Loucy (cell line): Measurements from ENCODE around the gene DGKI.

Experiments
- H2AFZ ChIP-seq: fragments of 200-600 bp; sonication (generic); 2 replicates; pipeline ENCODE4 v1.6.0; 2016; ENCODE audit warnings: antibody characterized with exemption, mild to moderate bottlenecking, low read length, moderate library complexity
- H3F3A ChIP-seq: fragments of 200-600 bp; 2 replicates; pipeline ENCODE4 v1.6.0; 2016; ENCODE audit warnings: antibody characterized with exemption, low read depth, mild to moderate bottlenecking
- H3K27me3 ChIP-seq: fragments of 200-600 bp; sonication (generic); 2 replicates; pipeline ENCODE4 v1.6.1; 2014; ENCODE audit warnings: low read length, mild to moderate bottlenecking; ENCODE audit not compliant: insufficient read depth, poor library complexity, severe bottlenecking
- H3K36me3 ChIP-seq: fragments of 200-600 bp; sonication (generic); 2 replicates; pipeline ENCODE4 v1.6.1; 2016; ENCODE audit warnings: low read length; ENCODE audit not compliant: insufficient read depth
- H3K4me1 ChIP-seq: fragments of 200-600 bp; sonication (generic); 2 replicates; pipeline ENCODE4 v1.5.1; 2014; ENCODE audit warnings: low read length, mild to moderate bottlenecking; ENCODE audit not compliant: insufficient read depth, poor library complexity, severe bottlenecking
- H3K4me2 ChIP-seq: fragments of 200-600 bp; sonication (generic); 2 replicates; pipeline ENCODE4 v1.6.0; 2014; ENCODE audit warnings: antibody characterized with exemption, low read length, low read depth, mild to moderate bottlenecking; ENCODE audit not compliant: poor library complexity, severe bottlenecking
- H3K4me3 ChIP-seq: fragments of 200-600 bp; sonication (generic); 2 replicates; pipeline ENCODE4 v1.5.1; 2014; ENCODE audit warnings: low read length, mild to moderate bottlenecking, mixed read lengths; ENCODE audit not compliant: poor library complexity, severe bottlenecking
- H3K79me2 ChIP-seq: fragments of 200-600 bp; sonication (generic); 2 replicates; pipeline ENCODE4 v1.6.1; 2014; ENCODE audit warnings: low read length; ENCODE audit not compliant: insufficient read depth
- H3K9ac ChIP-seq: fragments of 200-600 bp; sonication (generic); 2 replicates; pipeline ENCODE4 v1.6.0; 2014; ENCODE audit warnings: mild to moderate bottlenecking, low read depth, low read length, moderate library complexity; ENCODE audit not compliant: poor library complexity, severe bottlenecking
- H3K9me2 ChIP-seq: fragments of 200-600 bp; sonication (generic); replicated peaks from 2 replicates; pipeline ENCODE4 v1.6.1; 2016; ENCODE audit warnings: low read depth, low read length, mixed read lengths
- H3K9me3 ChIP-seq: fragments of 200-600 bp; sonication (generic); 2 replicates; pipeline ENCODE4 v1.6.1; 2014; ENCODE audit warnings: mild to moderate bottlenecking, antibody characterized with exemption, low read length, low read depth; ENCODE audit not compliant: insufficient read depth
- H4K20me1 ChIP-seq: fragments of 200-600 bp; sonication (generic); 2 replicates; pipeline ENCODE4 v1.6.0; 2014; ENCODE audit warnings: antibody characterized with exemption, low read length, mild to moderate bottlenecking; ENCODE audit not compliant: insufficient read depth, poor library complexity, severe bottlenecking
- EZH2phosphoT487 ChIP-seq: fragments of 200-600 bp; IDR thresholded peaks from 2 replicates; pipeline ENCODE4 v1.6.1; 2018; ENCODE audit warnings: antibody characterized with exemption, mild to moderate bottlenecking, moderate library complexity, borderline replicate concordance
- TF ChIP-seq, protein P1 (sequence below): fragments of 200-600 bp; sonication (generic); conservative IDR thresholded peaks from 2 replicates; pipeline ENCODE4 v1.5.1; 2014; ENCODE audit warnings: mild to moderate bottlenecking, antibody characterized with exemption, low read length

DGKI gene

GRCh38 chr7:137545059-137545716 is 301.6 kb downstream of the DGKI start:
- TF ChIP-seq, protein P1, sequence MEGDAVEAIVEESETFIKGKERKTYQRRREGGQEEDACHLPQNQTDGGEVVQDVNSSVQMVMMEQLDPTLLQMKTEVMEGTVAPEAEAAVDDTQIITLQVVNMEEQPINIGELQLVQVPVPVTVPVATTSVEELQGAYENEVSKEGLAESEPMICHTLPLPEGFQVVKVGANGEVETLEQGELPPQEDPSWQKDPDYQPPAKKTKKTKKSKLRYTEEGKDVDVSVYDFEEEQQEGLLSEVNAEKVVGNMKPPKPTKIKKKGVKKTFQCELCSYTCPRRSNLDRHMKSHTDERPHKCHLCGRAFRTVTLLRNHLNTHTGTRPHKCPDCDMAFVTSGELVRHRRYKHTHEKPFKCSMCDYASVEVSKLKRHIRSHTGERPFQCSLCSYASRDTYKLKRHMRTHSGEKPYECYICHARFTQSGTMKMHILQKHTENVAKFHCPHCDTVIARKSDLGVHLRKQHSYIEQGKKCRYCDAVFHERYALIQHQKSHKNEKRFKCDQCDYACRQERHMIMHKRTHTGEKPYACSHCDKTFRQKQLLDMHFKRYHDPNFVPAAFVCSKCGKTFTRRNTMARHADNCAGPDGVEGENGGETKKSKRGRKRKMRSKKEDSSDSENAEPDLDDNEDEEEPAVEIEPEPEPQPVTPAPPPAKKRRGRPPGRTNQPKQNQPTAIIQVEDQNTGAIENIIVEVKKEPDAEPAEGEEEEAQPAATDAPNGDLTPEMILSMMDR: no peak
- TF ChIP-seq EZH2phosphoT487: no peak
- H3K9me2 ChIP-seq: no peaks in the 10 kb centered on the region
- no peak overlapping the region for H3K9ac ChIP-seq
- no peaks in the 10 kb centered on the region; the same call in 1 of the 2 replicates for H3F3A ChIP-seq
- H3K4me1 ChIP-seq: no peaks in the 10 kb centered on the region
- H4K20me1 ChIP-seq: no peaks in the 10 kb centered on the region
- H3K27me3 ChIP-seq: no peaks in the 10 kb centered on the region
- no peaks in the 10 kb centered on the region for H3K79me2 ChIP-seq
- no peak overlapping the region for H3K4me3 ChIP-seq
- H3K4me2 ChIP-seq: no peak overlapping the region
- no peak overlapping the region for H2AFZ ChIP-seq
- no peaks in the 10 kb centered on the region for H3K36me3 ChIP-seq
- no peaks in the 10 kb centered on the region for H3K9me3 ChIP-seq

DNA sequence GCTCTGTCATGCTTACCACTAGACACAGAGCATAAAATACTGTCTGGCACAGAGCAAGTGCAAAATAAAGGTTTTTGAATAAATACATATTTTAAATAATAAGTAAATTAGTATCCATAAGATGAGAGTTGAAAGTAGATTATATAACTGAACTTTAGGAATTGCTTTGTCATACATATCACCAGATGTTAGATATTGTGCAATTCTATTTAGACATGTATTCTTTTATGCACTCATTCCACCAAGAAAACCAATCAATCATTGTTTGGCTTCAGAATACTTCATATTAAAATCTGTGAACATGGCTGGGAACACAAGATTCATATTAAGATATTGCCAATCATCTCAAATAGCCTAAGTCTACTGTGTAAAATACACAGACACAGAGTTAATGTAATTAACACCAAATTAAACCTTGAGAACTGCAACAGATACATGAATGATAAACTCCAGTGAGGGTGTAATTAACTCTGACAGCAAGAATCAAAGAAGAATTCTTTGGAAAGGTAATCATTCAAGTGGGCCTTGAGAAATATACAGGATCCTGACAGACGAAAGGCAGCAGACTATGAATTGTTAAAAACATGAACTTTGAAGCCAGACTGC is 302.2 kb downstream of the DGKI start:
- no peak overlapping the region for H3K4me2 ChIP-seq
- no peaks in the 10 kb centered on the region for H4K20me1 ChIP-seq
- H3K79me2 ChIP-seq: no peaks in the 10 kb centered on the region
- TF ChIP-seq, protein P1: no peak
- TF ChIP-seq EZH2phosphoT487: no peak
- H3F3A ChIP-seq: no peaks in the 10 kb centered on the region; the same call in 1 of the 2 replicates
- H2AFZ ChIP-seq: no peak overlapping the region
- no peaks in the 10 kb centered on the region for H3K9me3 ChIP-seq
- H3K27me3 ChIP-seq: no peaks in the 10 kb centered on the region
- H3K4me3 ChIP-seq: no peak overlapping the region
- no peaks in the 10 kb centered on the region for H3K4me1 ChIP-seq
- H3K36me3 ChIP-seq: no peaks in the 10 kb centered on the region
- H3K9ac ChIP-seq: no peak overlapping the region
- H3K9me2 ChIP-seq: no peaks in the 10 kb centered on the region

GRCh38 chr7:137539111-137539715 is 307.6 kb downstream of the DGKI start:
- H3K36me3 ChIP-seq: no peaks in the 10 kb centered on the region
- H3K27me3 ChIP-seq: no peaks in the 10 kb centered on the region
- no peaks in the 10 kb centered on the region for H3K79me2 ChIP-seq
- H3F3A ChIP-seq: no peaks in the 10 kb centered on the region; the same call in 1 of the 2 replicates
- no peak for TF ChIP-seq EZH2phosphoT487
- TF ChIP-seq, protein P1: no peak
- no peaks in the 10 kb centered on the region for H3K9me3 ChIP-seq
- no peaks in the 10 kb centered on the region for H4K20me1 ChIP-seq
- no peak overlapping the region for H3K4me3 ChIP-seq
- no peaks in the 10 kb centered on the region for H3K9me2 ChIP-seq
- H3K4me1 ChIP-seq: no peaks in the 10 kb centered on the region
- no peak overlapping the region for H3K4me2 ChIP-seq
- no peak overlapping the region for H3K9ac ChIP-seq
- H2AFZ ChIP-seq: no peak overlapping the region
